Neural cell (in vitro differentiated cells): ENCODE measurements around the gene GPR180. TPM values are rescaled to one million over a fixed set of nuclear protein-coding genes. Genes with fewer than 3 reads are reported as not detected.

Experiments
- H2AFZ ChIP-seq: fragments of 200-600, 300-800 bp; sonication (generic), shearing (Covaris generic); 2 replicates; pipeline ENCODE4 v1.6.0; 2014; ENCODE audit warnings: low read depth, mild to moderate bottlenecking, antibody characterized with exemption, low read length, moderate library complexity
- H3F3A ChIP-seq: fragments of 200-600 bp; shearing (Covaris generic); 2 replicates; pipeline ENCODE4 v1.6.1; 2016; ENCODE audit warnings: mild to moderate bottlenecking, moderate library complexity, mixed read lengths, antibody characterized with exemption, low read length; ENCODE audit not compliant: insufficient read depth, poor library complexity, severe bottlenecking
- H3K27ac ChIP-seq: fragments of 200-600, 300-800 bp; sonication (generic), shearing (Covaris generic); 2 replicates; pipeline ENCODE4 v1.5.1; 2014; ENCODE audit warnings: mild to moderate bottlenecking, low read length, moderate library complexity
- H3K27me3 ChIP-seq: fragments of 300-800, 200-600 bp; sonication (generic), shearing (Covaris generic); 2 replicates; pipeline ENCODE4 v1.6.0; 2014; ENCODE audit warnings: mild to moderate bottlenecking, low read depth, low read length, moderate library complexity; ENCODE audit not compliant: insufficient read depth
- H3K36me3 ChIP-seq: fragments of 300-800, 200-600 bp; sonication (generic), shearing (Covaris generic); 2 replicates; pipeline ENCODE4 v1.5.1; 2014; ENCODE audit warnings: mild to moderate bottlenecking, antibody characterized with exemption, low read length, moderate library complexity; ENCODE audit not compliant: insufficient read depth
- H3K4me2 ChIP-seq: fragments of 300-800, 200-600 bp; sonication (generic), shearing (Covaris generic); 2 replicates; pipeline ENCODE4 v1.6.0; 2014; ENCODE audit warnings: mild to moderate bottlenecking, low read length
- H3K4me3 ChIP-seq: fragments of 300-800, 200-600 bp; sonication (generic), shearing (Covaris generic); 2 replicates; pipeline ENCODE4 v1.5.1; 2014; ENCODE audit warnings: mild to moderate bottlenecking, low read length, moderate library complexity
- H3K79me2 ChIP-seq: fragments of 200-600 bp; shearing (Covaris generic); replicated peaks from 2 replicates; pipeline ENCODE4 v1.6.0; 2014; ENCODE audit warnings: mild to moderate bottlenecking, low read length, moderate library complexity; ENCODE audit not compliant: insufficient read depth
- H3K9ac ChIP-seq: fragments of 300-800, 200-600 bp; sonication (generic), shearing (Covaris generic); 2 replicates; pipeline ENCODE4 v1.6.1; 2016; ENCODE audit warnings: mild to moderate bottlenecking, low read length, mixed read lengths
- H3K9me2 ChIP-seq: fragments of 200-600 bp; shearing (Covaris generic); 2 replicates; pipeline ENCODE4 v1.6.1; 2016; ENCODE audit warnings: mild to moderate bottlenecking, low read length, mixed read lengths; ENCODE audit not compliant: insufficient read depth
- H3K9me3 ChIP-seq: fragments of 200-600, 300-800 bp; sonication (generic), shearing (Covaris generic); 2 replicates; pipeline ENCODE4 v1.6.1; 2016; ENCODE audit warnings: mild to moderate bottlenecking, mixed run types, low read length, moderate library complexity, mixed read lengths
- H4K20me1 ChIP-seq: fragments of 200-600 bp; shearing (Covaris generic); 2 replicates; pipeline ENCODE4 v1.6.1; 2016; ENCODE audit warnings: mild to moderate bottlenecking, mixed run types; ENCODE audit not compliant: insufficient read depth
- CTCF ChIP-seq: fragments of 450-650 bp; IDR thresholded peaks from 2 replicates; pipeline ENCODE4 v1.5.1; 2014; ENCODE audit warnings: antibody characterized with exemption, mild to moderate bottlenecking, moderate library complexity; ENCODE audit not compliant: poor library complexity, severe bottlenecking
- EP300 ChIP-seq: fragments of 450-650 bp; conservative IDR thresholded peaks from 2 replicates; pipeline ENCODE4 v1.6.1; 2014; ENCODE audit warnings: antibody characterized with exemption, mild to moderate bottlenecking, moderate library complexity; ENCODE audit not compliant: poor library complexity, severe bottlenecking
- EZH2 ChIP-seq: fragments of 200-600, 300-800 bp; shearing (Covaris generic), sonication (generic); IDR thresholded peaks from 2 replicates; pipeline ENCODE4 v1.6.1; 2014; ENCODE audit warnings: antibody characterized with exemption, low read length, borderline replicate concordance, mild to moderate bottlenecking; ENCODE audit not compliant: insufficient read depth, poor library complexity, severe bottlenecking
- MXI1 ChIP-seq: fragments of 450-650 bp; conservative IDR thresholded peaks from 2 replicates; pipeline ENCODE4 v1.6.1; 2014; ENCODE audit warnings: antibody characterized with exemption, mild to moderate bottlenecking; ENCODE audit not compliant: poor library complexity, severe bottlenecking
- POLR2AphosphoS5 ChIP-seq: IDR thresholded peaks from 2 replicates; pipeline ENCODE4 v1.6.1; 2012
- RAD21 ChIP-seq: fragments of 450-650 bp; conservative IDR thresholded peaks from 2 replicates; pipeline ENCODE4 v1.6.1; 2014; ENCODE audit warnings: antibody characterized with exemption, mild to moderate bottlenecking, moderate library complexity
- REST ChIP-seq: IDR thresholded peaks from 2 replicates; pipeline ENCODE4 v1.6.1; 2012; ENCODE audit warnings: borderline replicate concordance
- SMC3 ChIP-seq: fragments of 450-650 bp; conservative IDR thresholded peaks from 2 replicates; pipeline ENCODE4 v1.6.1; 2014; ENCODE audit warnings: antibody characterized with exemption, mild to moderate bottlenecking, moderate library complexity; ENCODE audit not compliant: poor library complexity
- TAF1 ChIP-seq: IDR thresholded peaks from 2 replicates; pipeline ENCODE4 v1.6.1; 2012; ENCODE audit warnings: low read depth
- polyA plus RNA-seq: library from polyadenylated mRNA; depleted of rRNA; stranded (reverse); fragments of >200 nt; gene quantifications from 2 replicates; pipeline ENCODE4 v1.2.3, GENCODE V29; 2014

Gene GPR180
- polyA plus RNA-seq, 1 donor from 2014 or later: 5.7 TPM

- H3K4me3 ChIP-seq: no peak overlapping the region
- H3K79me2 ChIP-seq: no peaks in the 10 kb centered on the region
- H3K27me3 ChIP-seq: no peaks in the 10 kb centered on the region
- H2AFZ ChIP-seq: no peak overlapping the region
- H3K4me2 ChIP-seq: no peak overlapping the region
- H3K27ac ChIP-seq: no peak overlapping the region
- no peaks in the 10 kb centered on the region for H3F3A ChIP-seq
- H3K9ac ChIP-seq: no peak overlapping the region
- H3K36me3 ChIP-seq: no peaks in the 10 kb centered on the region
- TF ChIP-seq CTCF: no peak
- TF ChIP-seq EZH2: no peak
- TF ChIP-seq POLR2AphosphoS5: no peak
- TF ChIP-seq EP300: no peak
- TF ChIP-seq REST: no peak
- TF ChIP-seq RAD21: no peak
- TF ChIP-seq SMC3: no peak
- TF ChIP-seq TAF1: no peak
- TF ChIP-seq MXI1: no peak
- H3K9me2 ChIP-seq: no peaks in the 10 kb centered on the region
- H4K20me1 ChIP-seq: no peaks in the 10 kb centered on the region
- no peaks in the 10 kb centered on the region for H3K9me3 ChIP-seq
Observed at GRCh38 chr13:94560116-94560515, 41.5 kb upstream of the GPR180 start.

GRCh38 chr13:94561126-94561525, 40.5 kb upstream of the GPR180 start:
- Histone ChIP-seq H3F3A (no peaks in the 10 kb centered on the region), H3K36me3 (no peaks in the 10 kb centered on the region), H3K9me2 (no peaks in the 10 kb centered on the region), H3K79me2 (no peaks in the 10 kb centered on the region), H3K4me3 (no peak overlapping the region), H4K20me1 (no peaks in the 10 kb centered on the region), H3K4me2 (no peak overlapping the region), H3K9me3 (no peaks in the 10 kb centered on the region), H3K9ac (no peak overlapping the region), H2AFZ (no peak overlapping the region), H3K27ac (no peak overlapping the region), H3K27me3 (no peaks in the 10 kb centered on the region)
- no peak for TF ChIP-seq REST
- TF ChIP-seq EZH2: no peak
- TF ChIP-seq SMC3: no peak
- no peak for TF ChIP-seq CTCF
- TF ChIP-seq MXI1: no peak
- no peak for TF ChIP-seq TAF1
- no peak for TF ChIP-seq POLR2AphosphoS5
